Activated naive CD4-positive, alpha-beta T cell treated with anti-CD3 and anti-CD28 coated beads for 36 hours (primary cell): ENCODE results near the gene ALK. TPM values are rescaled to one million over a fixed set of nuclear protein-coding genes. Genes with fewer than 3 reads are reported as not detected.
A peak's percentile ranks its signal among the peaks of the same experiment; 100 is the strongest.

ENCODE experiments used
- CTCF ChIA-PET: fragments of 350-600 bp; sonication (Branson Sonifier 250); formaldehyde crosslinking; loops from one replicate; lab custom pipeline; 2021; ENCODE audit warnings: antibody characterized with exemption; lab: Charles Lee
- DNase-seq: peaks from one replicate; pipeline ENCODE4 v3.0.0-alpha.2; 2020
- H3K27ac Mint-ChIP-seq: one replicate; pipeline ENCODE4 v1.8.0; 2021; ENCODE audit warnings: mild to moderate bottlenecking, mixed read lengths
- H3K27me3 Mint-ChIP-seq: one replicate; pipeline ENCODE4 v1.8.0; 2021; ENCODE audit warnings: low read depth, mixed read lengths
- H3K36me3 Mint-ChIP-seq: one replicate; pipeline ENCODE4 v1.8.0; 2021; ENCODE audit warnings: low read depth, mixed read lengths
- H3K4me1 Mint-ChIP-seq: one replicate; pipeline ENCODE4 v1.8.0; 2021; ENCODE audit warnings: low read depth, mixed read lengths
- H3K4me3 Mint-ChIP-seq: one replicate; pipeline ENCODE4 v1.8.0; 2021; ENCODE audit warnings: mild to moderate bottlenecking, moderate library complexity, mixed read lengths
- H3K9me3 Mint-ChIP-seq: one replicate; pipeline ENCODE4 v1.8.0; 2021; ENCODE audit warnings: mixed read lengths
- intact Hi-C: fragments of 100-400 bp; cut with micrococcal nuclease; formaldehyde crosslinking; loops from one replicate; pipeline ENCODE4 v1.15.1; 2023
- total RNA-seq, 2 experiments: library from RNA; stranded (reverse); gene quantifications; one replicate each; pipeline ENCODE4 v1.2.3, GENCODE V29; 2021

Gene ALK
- total RNA-seq, 2 experiments from 2014 or later = not detected

- CTCF ChIA-PET = no interaction called here
- no peak overlapping the region for H3K27ac Mint-ChIP-seq
- DNase-seq = no peak
- no peaks in the 10 kb centered on the region for H3K4me1 Mint-ChIP-seq
- H3K4me3 Mint-ChIP-seq = no peak overlapping the region
- peaks cover 12% of the 10 kb centered on the region for H3K27me3 Mint-ChIP-seq
- H3K36me3 Mint-ChIP-seq = no peaks in the 10 kb centered on the region
- no peaks in the 10 kb centered on the region for H3K9me3 Mint-ChIP-seq
- intact Hi-C loops = no loop called here
These were observed 306.2 kb downstream of the ALK start for GRCh38 chr2:29615183-29615582.

GRCh38 chr2:29614295-29614830 lies 307.0 kb downstream of the ALK start:
- no peaks in the 10 kb centered on the region for H3K36me3 Mint-ChIP-seq
- no peak overlapping the region for H3K4me3 Mint-ChIP-seq
- no peak for DNase-seq
- H3K4me1 Mint-ChIP-seq = no peaks in the 10 kb centered on the region
- no peaks in the 10 kb centered on the region for H3K9me3 Mint-ChIP-seq
- CTCF ChIA-PET = no interaction called here
- H3K27me3 Mint-ChIP-seq = peaks cover 13% of the 10 kb centered on the region
- intact Hi-C loops = no loop called here
- H3K27ac Mint-ChIP-seq = no peak overlapping the region

- DNase-seq = no peak
- no peaks in the 10 kb centered on the region for H3K36me3 Mint-ChIP-seq
- H3K4me3 Mint-ChIP-seq = no peak overlapping the region
- H3K27me3 Mint-ChIP-seq = peaks cover 13% of the 10 kb centered on the region
- intact Hi-C loops = no loop called here
- no peaks in the 10 kb centered on the region for H3K9me3 Mint-ChIP-seq
- CTCF ChIA-PET = no interaction called here
- no peak overlapping the region for H3K27ac Mint-ChIP-seq
- no peaks in the 10 kb centered on the region for H3K4me1 Mint-ChIP-seq
These were observed 307.6 kb downstream of the ALK start for GRCh38 chr2:29613792-29614266.

- Mint-ChIP-seq H3K27ac (no peak overlapping the region), H3K4me3 (no peak overlapping the region), H3K27me3 (peaks cover 13% of the 10 kb centered on the region), H3K9me3 (no peaks in the 10 kb centered on the region), H3K4me1 (no peaks in the 10 kb centered on the region), H3K36me3 (no peaks in the 10 kb centered on the region)
- no peak for DNase-seq
- CTCF ChIA-PET = no interaction called here
- intact Hi-C loops = no loop called here
These were observed 308.3 kb downstream of the ALK start for GRCh38 chr2:29613067-29613466.

GRCh38 chr2:29612568-29612967 lies 308.8 kb downstream of the ALK start:
- CTCF ChIA-PET = no interaction called here
- intact Hi-C loops = no loop called here
- H3K4me1 Mint-ChIP-seq = no peaks in the 10 kb centered on the region

GRCh38 chr2:29611850-29612249 lies 309.5 kb downstream of the ALK start:
- CTCF ChIA-PET = no interaction called here
- H3K36me3 Mint-ChIP-seq = no peaks in the 10 kb centered on the region
- intact Hi-C loops = no loop called here

More at GRCh38 chr2:29612568-29612967, 308.8 kb downstream of the ALK start:
- Mint-ChIP-seq H3K4me3 (no peak overlapping the region), H3K9me3 (no peaks in the 10 kb centered on the region), H3K36me3 (no peaks in the 10 kb centered on the region), H3K27me3 (peaks cover 13% of the 10 kb centered on the region), H3K27ac (no peak overlapping the region)
- DNase-seq = no peak

DNA sequence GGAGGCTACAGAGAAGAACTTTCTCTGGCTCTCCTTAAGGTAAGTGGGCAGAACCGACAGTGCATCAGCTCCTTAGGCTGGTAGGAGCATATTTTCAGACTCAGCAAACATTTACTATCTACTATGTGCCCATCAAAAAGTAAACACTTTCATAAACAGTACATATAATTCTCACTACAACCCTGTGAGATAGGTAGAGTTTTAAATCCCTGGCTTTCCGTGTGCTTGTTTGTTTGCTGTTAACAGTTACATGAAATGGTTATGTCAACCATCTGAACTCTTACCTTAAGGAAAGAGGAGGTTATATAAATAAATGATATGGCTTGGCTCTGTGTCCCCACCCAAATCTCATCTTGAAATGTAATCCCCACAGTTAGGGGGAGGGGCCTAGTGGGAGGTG lies 310.1 kb downstream of the ALK start:
- Mint-ChIP-seq H3K4me3 (no peak overlapping the region), H3K9me3 (no peaks in the 10 kb centered on the region), H3K27me3 (peaks cover 10% of the 10 kb centered on the region), H3K4me1 (no peaks in the 10 kb centered on the region), H3K36me3 (no peaks in the 10 kb centered on the region), H3K27ac (no peak overlapping the region)
- CTCF ChIA-PET = no interaction called here
- no peak for DNase-seq
- intact Hi-C loops = no loop called here

More at GRCh38 chr2:29611850-29612249, 309.5 kb downstream of the ALK start:
- Mint-ChIP-seq H3K9me3 (no peaks in the 10 kb centered on the region), H3K27me3 (peaks cover 11% of the 10 kb centered on the region), H3K4me1 (no peaks in the 10 kb centered on the region), H3K27ac (no peak overlapping the region), H3K4me3 (no peak overlapping the region)
- no peak for DNase-seq

- Mint-ChIP-seq H3K4me3 (no peak overlapping the region), H3K4me1 (no peaks in the 10 kb centered on the region), H3K36me3 (no peaks in the 10 kb centered on the region), H3K9me3 (no peaks in the 10 kb centered on the region), H3K27me3 (peaks cover 7% of the 10 kb centered on the region), H3K27ac (no peak overlapping the region)
- intact Hi-C loops = no loop called here
- CTCF ChIA-PET = no interaction called here
- no peak for DNase-seq
These were observed 310.8 kb downstream of the ALK start for GRCh38 chr2:29610569-29610968.

GRCh38 chr2:29607038-29607420 lies 314.4 kb downstream of the ALK start:
- Mint-ChIP-seq H3K36me3 (no peaks in the 10 kb centered on the region), H3K4me1 (no peaks in the 10 kb centered on the region), H3K27me3 (peaks cover 4% of the 10 kb centered on the region), H3K27ac (no peak overlapping the region), H3K4me3 (no peak overlapping the region), H3K9me3 (no peaks in the 10 kb centered on the region)
- peak; percentile 8 for DNase-seq
- intact Hi-C loops = no loop called here
- CTCF ChIA-PET = no interaction called here

GRCh38 chr2:29606104-29607037 lies 315.0 kb downstream of the ALK start:
- no peaks in the 10 kb centered on the region for H3K36me3 Mint-ChIP-seq
- intact Hi-C loops = no loop called here
- H3K4me1 Mint-ChIP-seq = no peaks in the 10 kb centered on the region
- H3K27me3 Mint-ChIP-seq = peaks cover 4% of the 10 kb centered on the region
- CTCF ChIA-PET = no interaction called here
- no peak overlapping the region for H3K4me3 Mint-ChIP-seq
- no peak for DNase-seq
- H3K27ac Mint-ChIP-seq = no peak overlapping the region
- H3K9me3 Mint-ChIP-seq = no peaks in the 10 kb centered on the region

- DNase-seq = no peak
- Mint-ChIP-seq H3K4me3 (no peak overlapping the region), H3K27ac (no peak overlapping the region), H3K4me1 (no peaks in the 10 kb centered on the region), H3K27me3 (peaks cover 3% of the 10 kb centered on the region), H3K36me3 (no peaks in the 10 kb centered on the region), H3K9me3 (no peaks in the 10 kb centered on the region)
- CTCF ChIA-PET = no interaction called here
- intact Hi-C loops = no loop called here
These were observed 318.0 kb downstream of the ALK start for GRCh38 chr2:29603341-29603740.

GRCh38 chr2:29601872-29602271 lies 319.5 kb downstream of the ALK start:
- H3K27me3 Mint-ChIP-seq = peaks cover 3% of the 10 kb centered on the region

GRCh38 chr2:29601321-29601720 lies 320.1 kb downstream of the ALK start:
- intact Hi-C loops = no loop called here
- Mint-ChIP-seq H3K4me3 (no peak overlapping the region), H3K9me3 (no peaks in the 10 kb centered on the region), H3K4me1 (no peaks in the 10 kb centered on the region), H3K27me3 (peaks cover 3% of the 10 kb centered on the region), H3K27ac (no peak overlapping the region), H3K36me3 (no peaks in the 10 kb centered on the region)
- CTCF ChIA-PET = no interaction called here
- no peak for DNase-seq

More at GRCh38 chr2:29601872-29602271, 319.5 kb downstream of the ALK start:
- no peak overlapping the region for H3K4me3 Mint-ChIP-seq
- no peaks in the 10 kb centered on the region for H3K4me1 Mint-ChIP-seq
- no peaks in the 10 kb centered on the region for H3K9me3 Mint-ChIP-seq
- DNase-seq = no peak
- intact Hi-C loops = no loop called here
- H3K27ac Mint-ChIP-seq = no peak overlapping the region
- no peaks in the 10 kb centered on the region for H3K36me3 Mint-ChIP-seq
- CTCF ChIA-PET = no interaction called here
